NT2/D1 (cell line): ENCODE data around the gene INAVA.

Experiments used
- DNase-seq: peaks from one replicate; pipeline ENCODE4 v3.0.0-alpha.2; 2011; ENCODE audit warnings: low read depth, low spot score
- H3K27me3 ChIP-seq: 2 replicates; pipeline ENCODE4 v1.6.0; 2011; ENCODE audit warnings: mild to moderate bottlenecking; ENCODE audit not compliant: insufficient read length, insufficient read depth
- H3K36me3 ChIP-seq: 2 replicates; pipeline ENCODE4 v1.6.1; 2011; ENCODE audit warnings: mild to moderate bottlenecking, low read length, mixed read lengths; ENCODE audit not compliant: insufficient read depth, insufficient read length
- H3K4me1 ChIP-seq: 2 replicates; pipeline ENCODE4 v1.5.1; 2011; ENCODE audit not compliant: insufficient read depth, insufficient read length
- H3K4me3 ChIP-seq: 2 replicates; pipeline ENCODE4 v1.5.1; 2011; ENCODE audit warnings: low read depth; ENCODE audit not compliant: insufficient read length
- H3K9ac ChIP-seq: 2 replicates; pipeline ENCODE4 v1.6.0; 2011; ENCODE audit warnings: low read depth; ENCODE audit not compliant: insufficient read length
- H3K9me3 ChIP-seq: 2 replicates; pipeline ENCODE4 v1.5.1; 2011; ENCODE audit warnings: mild to moderate bottlenecking, low read length; ENCODE audit not compliant: insufficient read depth
- SUZ12 ChIP-seq: IDR thresholded peaks from 2 replicates; pipeline ENCODE4 v1.6.1; 2011; ENCODE audit not compliant: insufficient read length, insufficient read depth; ENCODE audit errors: extremely low read depth
- YY1 ChIP-seq: IDR thresholded peaks from 2 replicates; pipeline ENCODE4 v1.6.1; 2011; ENCODE audit not compliant: insufficient read length, insufficient read depth
- ZNF274 ChIP-seq: IDR thresholded peaks from 2 replicates; pipeline ENCODE4 v1.6.1; 2011; ENCODE audit warnings: mild to moderate bottlenecking, low read depth, low read length

INAVA gene

GRCh38 chr1:200877839-200878551, 16.7 kb upstream of the INAVA start:
- H3K4me1 ChIP-seq = peaks cover 5% of the 10 kb centered on the region
- DNase-seq = no peak
- no peak overlapping the region for H3K9ac ChIP-seq
- H3K36me3 ChIP-seq = no peaks in the 10 kb centered on the region
- H3K4me3 ChIP-seq = no peak overlapping the region
- no peak for TF ChIP-seq SUZ12
- TF ChIP-seq YY1 = no peak
- no peaks in the 10 kb centered on the region for H3K27me3 ChIP-seq
- H3K9me3 ChIP-seq = no peaks in the 10 kb centered on the region

- no peak overlapping the region for H3K9ac ChIP-seq
These were observed 14.5 kb upstream of the INAVA start for GRCh38 chr1:200880212-200880611.

GRCh38 chr1:200883118-200883517, 11.6 kb upstream of the INAVA start:
- no peak overlapping the region for H3K4me3 ChIP-seq

More at GRCh38 chr1:200880212-200880611, 14.5 kb upstream of the INAVA start:
- H3K9me3 ChIP-seq = no peaks in the 10 kb centered on the region
- H3K4me1 ChIP-seq = peaks cover 5% of the 10 kb centered on the region
- H3K27me3 ChIP-seq = no peaks in the 10 kb centered on the region
- TF ChIP-seq YY1 (no peak), SUZ12 (no peak), ZNF274 (no peak)
- no peaks in the 10 kb centered on the region for H3K36me3 ChIP-seq
- no peak overlapping the region for H3K4me3 ChIP-seq
- DNase-seq = no peak

GRCh38 chr1:200885623-200886402, 8.9 kb upstream of the INAVA start:
- H3K27me3 ChIP-seq = no peaks in the 10 kb centered on the region
- no peak for TF ChIP-seq YY1
- TF ChIP-seq ZNF274 = no peak
- TF ChIP-seq SUZ12 = no peak
- no peak for DNase-seq
- H3K9ac ChIP-seq = no peak overlapping the region
- no peak overlapping the region for H3K4me3 ChIP-seq
- no peaks in the 10 kb centered on the region for H3K9me3 ChIP-seq
- no peaks in the 10 kb centered on the region for H3K36me3 ChIP-seq
- H3K4me1 ChIP-seq = peaks cover 24% of the 10 kb centered on the region

More at GRCh38 chr1:200883118-200883517, 11.6 kb upstream of the INAVA start:
- H3K9ac ChIP-seq = no peak overlapping the region
- peaks cover 10% of the 10 kb centered on the region for H3K4me1 ChIP-seq
- DNase-seq = no peak
- no peaks in the 10 kb centered on the region for H3K9me3 ChIP-seq
- no peak for TF ChIP-seq SUZ12
- no peak for TF ChIP-seq YY1
- TF ChIP-seq ZNF274 = no peak
- H3K27me3 ChIP-seq = no peaks in the 10 kb centered on the region
- no peaks in the 10 kb centered on the region for H3K36me3 ChIP-seq

- H3K4me1 ChIP-seq = peaks cover 24% of the 10 kb centered on the region
- DNase-seq = no peak
- H3K36me3 ChIP-seq = no peaks in the 10 kb centered on the region
- H3K4me3 ChIP-seq = no peak overlapping the region
- H3K9ac ChIP-seq = no peak overlapping the region
- H3K9me3 ChIP-seq = no peaks in the 10 kb centered on the region
- no peaks in the 10 kb centered on the region for H3K27me3 ChIP-seq
- TF ChIP-seq YY1 = no peak
- no peak for TF ChIP-seq ZNF274
- no peak for TF ChIP-seq SUZ12
These were observed 8.1 kb upstream of the INAVA start for GRCh38 chr1:200886594-200886993.

- Histone ChIP-seq H3K4me1 (peaks cover 24% of the 10 kb centered on the region), H3K36me3 (no peaks in the 10 kb centered on the region), H3K9me3 (no peaks in the 10 kb centered on the region), H3K9ac (no peak overlapping the region), H3K27me3 (no peaks in the 10 kb centered on the region), H3K4me3 (no peak overlapping the region)
- no peak for TF ChIP-seq SUZ12
- TF ChIP-seq ZNF274 = no peak
- TF ChIP-seq YY1 = no peak
- no peak for DNase-seq
These were observed 7.7 kb upstream of the INAVA start for GRCh38 chr1:200887036-200887435.

- Histone ChIP-seq H3K4me3 (no peak overlapping the region), H3K9ac (peak overlapping the region; percentile 14), H3K9me3 (no peaks in the 10 kb centered on the region), H3K4me1 (peaks cover 24% of the 10 kb centered on the region), H3K27me3 (no peaks in the 10 kb centered on the region), H3K36me3 (no peaks in the 10 kb centered on the region)
- TF ChIP-seq YY1 (no peak), SUZ12 (no peak), ZNF274 (no peak)
- DNase-seq = no peak
These were observed 6.8 kb upstream of the INAVA start for GRCh38 chr1:200887772-200888348.
